HG03103 (cell line): Measurements from ENCODE around the gene EEF1E1.
"Not testable (repeated sequence)": the region's sequence is repeated elsewhere in the genome, so short reads cannot be mapped to it uniquely, and the experiment has no call there.

ENCODE experiments used
- ATAC-seq: cut with Tn5 transposase; IDR thresholded peaks from one replicate; pipeline ENCODE4 v1.9.1; 2021; ENCODE audit warnings: low read depth; ENCODE audit not compliant: unreplicated experiment

EEF1E1 gene

DNA sequence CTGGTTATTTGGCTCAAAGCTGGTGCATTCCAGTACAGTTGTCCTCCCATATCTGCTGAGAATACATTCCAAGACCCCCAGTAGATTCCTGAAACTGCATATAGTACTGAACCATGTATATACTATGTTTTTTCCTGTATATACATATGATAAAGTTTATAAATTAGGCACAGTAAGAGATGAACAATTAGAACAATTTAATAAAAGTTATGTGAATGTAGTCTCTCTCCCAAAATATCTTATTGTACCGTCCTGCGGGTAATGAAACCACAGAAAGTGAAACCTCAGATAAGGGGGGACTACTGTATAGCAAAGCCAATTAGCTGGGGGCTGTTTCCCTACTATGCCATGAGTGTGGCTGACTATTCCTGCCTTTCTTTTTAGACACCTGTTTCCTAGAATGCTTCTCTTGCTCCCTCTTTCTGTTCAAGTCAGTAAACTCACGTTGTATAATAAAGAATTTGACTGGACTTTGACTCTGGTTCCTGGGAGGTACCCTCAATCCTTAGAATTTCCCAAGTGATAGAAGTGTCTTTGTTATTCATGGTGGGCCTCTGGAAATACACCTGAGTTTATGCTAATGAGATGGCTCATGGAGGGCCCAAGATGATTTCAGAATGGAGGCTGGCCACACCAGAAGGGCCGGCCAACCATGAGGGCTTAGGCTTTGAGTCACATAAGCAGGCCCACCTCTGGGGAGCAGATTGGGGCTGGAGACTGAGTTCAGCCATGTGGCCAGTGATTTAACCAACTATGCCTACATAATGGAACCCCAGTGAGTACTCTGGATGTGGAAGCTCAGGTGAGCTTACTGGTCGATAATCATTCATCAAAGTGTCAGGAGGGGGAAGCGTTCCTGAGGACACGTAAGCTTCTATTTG, 37.5 kb downstream of the EEF1E1 start:
- ATAC-seq, result no peak

DNA sequence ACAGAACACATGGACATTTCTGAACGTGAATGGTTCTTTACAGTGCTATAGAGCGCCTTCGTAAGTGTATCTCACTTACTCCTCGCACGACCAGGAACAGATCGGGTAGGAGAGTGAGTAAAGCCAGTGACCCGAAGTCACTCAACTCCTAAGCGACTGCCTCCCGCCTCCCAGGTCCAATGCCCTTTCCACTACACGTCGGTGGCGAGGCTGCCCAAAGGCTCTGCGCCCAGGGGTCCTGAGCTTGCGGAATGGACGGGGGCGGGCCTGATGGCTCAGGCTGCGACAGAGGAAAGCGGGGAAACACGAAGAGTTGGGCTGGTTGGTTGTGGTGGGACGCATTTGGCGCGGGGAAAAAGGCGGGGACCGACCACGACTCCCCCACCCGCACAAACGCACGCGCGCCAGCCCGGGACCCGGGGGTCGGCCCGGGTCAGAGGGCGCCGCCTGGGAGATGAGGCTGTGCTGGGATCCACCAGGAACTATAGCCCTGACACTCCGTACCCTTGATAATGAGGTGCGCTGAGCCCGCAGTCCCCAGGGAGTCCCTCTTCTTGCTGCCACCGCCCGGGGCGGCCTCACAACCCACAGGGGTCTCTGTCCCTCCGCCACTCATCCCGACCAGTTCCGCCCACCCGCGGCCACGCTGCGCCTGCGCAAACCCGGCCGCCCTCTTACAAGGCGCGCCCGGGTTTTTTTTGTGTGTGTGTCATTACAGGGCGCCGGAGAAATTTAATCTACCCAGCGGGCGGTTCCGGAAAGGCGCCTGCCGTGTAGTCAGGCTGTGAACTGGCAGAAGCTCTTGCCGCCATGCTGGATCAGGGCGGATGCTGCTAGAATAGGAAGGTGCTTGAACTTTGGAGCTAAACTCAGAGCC, 38.3 kb downstream of the EEF1E1 start, which contains the start of gene BLOC1S5:
Gene BLOC1S5 (minus strand): TSS at position 629 of the 877 bp plus-strand sequence. CDS start 13 bp downstream, at position 616.
- peak; percentile 86 for ATAC-seq

DNA sequence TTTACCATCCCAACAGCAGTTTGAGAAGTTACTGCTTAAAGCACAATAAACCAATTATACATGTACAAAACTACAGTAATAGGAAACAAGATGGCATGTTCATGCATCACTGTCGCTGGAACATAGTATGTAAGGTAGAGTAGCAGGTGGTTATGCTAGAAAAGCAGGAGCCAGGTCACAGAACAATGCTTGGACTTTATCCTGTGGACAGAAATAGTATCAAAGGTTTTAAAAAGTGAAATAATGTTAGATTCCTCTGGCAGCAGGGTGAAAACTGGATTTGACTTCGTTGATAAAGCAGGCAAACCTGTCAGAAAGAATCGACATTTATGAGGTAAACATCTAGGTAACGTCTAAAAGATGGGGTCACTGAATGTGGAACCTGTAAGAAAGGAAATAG, 40.6 kb downstream of the EEF1E1 start:
- no peak for ATAC-seq

DNA sequence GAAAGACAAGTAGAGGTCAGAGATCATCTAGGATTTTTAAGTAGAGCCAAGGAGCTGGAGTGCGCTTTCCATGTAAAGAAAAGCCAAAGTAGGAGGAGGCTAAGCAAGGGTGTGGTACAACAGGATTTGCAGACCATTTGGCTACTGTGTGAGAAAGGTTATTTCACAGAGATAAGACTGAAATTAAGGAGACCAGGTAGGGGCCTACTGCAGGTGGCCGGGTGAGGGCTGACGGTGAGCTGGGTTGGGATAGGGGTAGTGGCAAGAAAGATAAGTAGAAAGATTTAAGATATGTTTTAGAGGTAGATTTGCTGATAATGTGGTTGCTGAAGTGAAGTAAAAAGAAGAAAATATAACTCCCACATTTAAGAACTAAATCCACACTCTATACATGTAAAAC, 42.0 kb downstream of the EEF1E1 start:
- ATAC-seq, result no peak

DNA sequence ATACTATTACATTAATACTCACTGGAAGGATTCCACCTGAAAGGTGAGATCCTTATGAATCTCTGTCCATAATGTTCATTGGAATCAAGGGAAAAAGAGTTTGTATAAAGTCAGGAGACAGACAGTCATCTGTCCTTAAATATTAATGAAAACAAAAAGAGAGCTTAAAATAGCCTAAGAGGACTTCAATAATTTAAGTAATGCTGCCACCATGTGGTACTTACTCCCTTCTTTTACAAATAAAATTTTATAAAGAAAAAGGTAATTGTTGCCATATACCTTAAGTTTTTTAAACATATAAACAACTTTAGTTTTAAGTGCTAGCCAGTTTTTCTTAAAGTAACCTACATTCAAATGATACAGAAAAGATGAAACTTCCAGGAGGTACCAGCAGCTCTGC, 43.2 kb downstream of the EEF1E1 start:
- ATAC-seq, result no peak

DNA sequence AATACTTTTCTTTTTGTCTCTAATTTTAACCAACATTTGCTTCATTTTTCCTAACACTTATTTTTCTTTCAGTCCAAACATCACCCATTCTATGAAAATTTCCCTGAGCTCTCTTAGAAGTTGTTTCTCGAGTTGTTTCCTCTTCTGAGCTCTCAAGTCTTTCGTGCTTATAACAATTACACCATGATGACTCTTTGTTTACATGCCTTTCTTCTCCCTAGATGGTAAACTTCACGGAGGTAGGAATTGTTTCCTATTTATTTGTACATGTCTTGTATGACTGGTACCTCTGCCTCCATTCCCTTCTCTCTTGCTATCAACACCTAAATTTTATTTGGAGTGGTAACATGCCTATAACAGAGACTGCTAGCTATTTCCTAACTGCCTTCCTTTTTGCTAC, 44.6 kb downstream of the EEF1E1 start:
- ATAC-seq, result no peak

DNA sequence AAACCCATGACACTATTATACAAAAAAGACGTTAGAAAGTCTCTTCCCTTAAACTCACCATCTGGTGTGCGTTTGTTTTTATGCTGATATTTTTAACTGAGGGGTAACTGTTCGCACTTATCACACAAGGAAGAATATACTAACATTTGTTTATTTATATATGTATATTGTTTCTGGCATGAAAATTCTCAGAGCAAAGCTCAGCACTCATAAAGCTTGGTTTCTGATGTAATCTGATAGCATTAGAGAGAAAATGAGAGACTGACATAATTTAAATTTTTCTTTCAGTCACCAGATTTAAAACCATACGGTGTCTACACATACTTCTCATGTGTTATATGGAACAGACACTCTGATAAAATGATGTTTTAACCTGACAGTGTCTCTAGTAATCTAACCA, 45.1 kb downstream of the EEF1E1 start:
- no peak for ATAC-seq

DNA sequence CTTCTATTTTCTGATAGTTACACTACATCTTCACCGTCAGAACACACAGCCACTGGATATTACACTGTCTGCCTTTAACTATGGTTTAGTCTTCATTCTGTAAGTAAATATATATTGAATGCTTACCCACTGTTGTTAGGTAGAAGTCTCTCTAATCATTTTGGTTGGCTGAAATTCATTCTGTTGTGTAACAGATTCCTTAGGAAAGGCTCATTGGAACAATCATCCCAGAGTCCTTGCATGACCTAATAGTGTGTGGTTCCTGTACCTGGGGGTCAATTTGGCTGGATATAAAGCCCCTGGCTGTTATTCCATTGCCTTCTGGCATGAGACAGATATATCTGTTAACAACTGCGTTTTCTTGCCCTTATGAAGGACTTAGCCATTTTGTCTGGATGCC, 48.1 kb downstream of the EEF1E1 start:
- ATAC-seq, result no peak

DNA sequence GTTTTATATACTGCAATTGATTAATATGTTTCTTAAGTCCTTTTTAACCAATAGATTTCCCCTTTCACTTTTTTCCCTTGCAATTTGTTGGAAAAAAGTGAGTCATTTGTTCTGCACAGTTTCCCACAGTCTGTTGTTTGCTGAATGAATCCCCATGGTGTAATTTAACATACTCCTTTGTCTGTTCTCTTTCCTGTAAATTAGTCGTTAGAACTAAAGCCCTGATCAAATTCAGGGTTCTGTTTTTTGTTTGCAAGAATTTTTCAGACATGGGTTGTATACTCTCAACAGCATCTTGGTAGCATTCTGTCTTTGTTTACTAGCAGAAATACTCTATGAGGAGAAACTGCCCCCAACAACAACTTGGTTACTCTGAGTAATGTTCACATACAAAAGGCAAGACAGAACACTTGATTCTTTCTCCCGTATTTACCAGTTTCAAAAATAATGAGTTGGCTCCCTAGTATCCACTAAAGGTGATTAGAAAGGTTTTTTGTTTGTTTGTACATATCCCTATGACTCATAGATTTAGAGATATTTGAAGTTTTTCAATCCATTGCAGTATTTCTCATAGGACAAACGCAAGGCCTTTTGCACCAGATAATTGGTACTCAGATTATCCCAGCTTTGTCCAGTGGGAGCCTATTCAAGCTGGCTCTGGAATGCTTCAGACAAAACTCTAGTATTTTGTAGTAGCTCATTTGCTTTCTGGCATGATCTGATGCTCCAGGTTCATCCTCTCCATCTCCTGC, 54.6 kb downstream of the EEF1E1 start:
- no peak for ATAC-seq

DNA sequence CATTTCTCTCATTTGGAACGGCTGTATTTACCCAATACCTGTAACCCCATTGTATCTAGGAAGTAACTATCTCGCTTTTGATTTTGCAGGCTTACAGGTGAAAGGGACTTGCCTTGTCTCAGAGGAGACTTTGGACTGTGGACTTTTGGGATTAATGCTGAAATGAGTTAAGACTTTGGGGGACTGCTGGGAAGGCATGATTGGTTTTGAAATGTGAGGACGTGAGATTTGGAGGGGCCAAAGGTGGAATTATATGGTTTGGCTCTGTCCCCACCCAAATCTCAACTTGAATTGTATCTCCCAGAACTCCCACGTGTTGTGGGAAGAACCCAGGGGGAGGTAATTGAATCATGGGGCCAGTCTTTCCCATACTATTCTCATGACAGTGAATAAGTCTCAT, 56.6 kb downstream of the EEF1E1 start:
- ATAC-seq, result not testable (repeated sequence)

DNA sequence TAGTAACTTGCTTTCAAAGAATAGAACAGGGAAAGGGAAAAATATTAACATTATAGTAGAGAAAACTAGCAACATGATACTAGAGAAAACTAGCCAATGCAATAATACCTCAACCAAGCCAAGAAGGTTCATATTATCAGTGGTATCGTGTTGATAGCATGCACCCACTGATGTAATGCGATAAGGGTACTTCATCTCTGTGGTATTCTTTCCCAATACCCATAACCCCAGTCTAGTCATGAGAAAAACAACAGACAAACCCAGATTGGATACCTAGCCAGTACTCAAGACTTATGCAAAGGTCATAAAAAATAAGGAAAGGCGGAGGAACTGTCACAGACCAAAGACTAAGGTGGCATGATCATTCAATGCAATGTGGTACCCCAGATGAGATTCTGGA, 59.1 kb downstream of the EEF1E1 start:
- ATAC-seq, result no peak

DNA sequence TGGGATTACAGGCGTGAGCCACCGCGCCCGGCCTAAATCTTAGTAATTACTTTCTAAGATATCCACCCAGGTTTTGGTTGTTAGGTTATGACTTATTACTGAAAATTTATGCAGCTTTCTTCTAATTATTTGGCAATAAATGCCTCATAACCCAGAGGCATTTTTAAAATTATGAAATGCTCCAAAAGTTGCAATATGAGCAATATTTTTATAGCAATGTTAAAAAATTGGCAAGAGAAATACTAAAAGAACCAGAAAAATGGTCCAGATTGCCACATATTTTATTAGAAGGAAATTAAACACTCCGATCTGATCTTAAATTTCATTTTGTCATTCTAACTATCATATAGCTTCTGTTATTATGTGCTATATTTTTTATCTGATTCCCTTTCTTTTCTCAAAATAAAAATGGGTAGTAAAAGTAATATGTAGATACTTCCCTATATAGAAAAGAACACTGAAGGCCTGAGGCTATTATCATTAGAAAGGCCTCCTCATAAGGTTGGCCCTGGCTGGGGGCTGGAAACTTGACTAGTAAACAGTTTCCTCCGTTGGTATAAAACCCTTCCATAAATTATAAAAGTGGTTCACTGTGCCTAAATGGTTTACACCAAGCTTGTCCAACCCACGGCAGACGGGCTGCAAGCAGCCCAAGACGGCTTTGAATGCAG, 60.3 kb downstream of the EEF1E1 start:
- no peak for ATAC-seq

DNA sequence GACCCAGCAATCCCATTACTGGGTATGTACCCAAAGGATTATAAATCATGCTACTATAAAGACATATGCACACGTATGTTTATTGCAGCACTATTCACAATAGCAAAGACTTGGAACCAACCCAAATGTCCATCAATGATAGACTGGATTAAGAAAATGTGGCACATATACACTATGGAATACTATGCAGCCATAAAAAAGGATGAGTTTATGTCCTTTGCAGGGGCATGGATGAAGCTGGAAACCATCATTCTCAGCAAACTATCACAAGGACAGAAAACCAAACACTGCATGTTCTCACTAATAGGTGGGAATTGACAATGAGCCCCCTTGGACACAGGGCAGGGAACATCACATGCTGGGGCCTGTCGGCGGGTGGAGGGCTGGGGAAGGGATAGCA, 68.2 kb downstream of the EEF1E1 start:
- not testable (repeated sequence) for ATAC-seq

DNA sequence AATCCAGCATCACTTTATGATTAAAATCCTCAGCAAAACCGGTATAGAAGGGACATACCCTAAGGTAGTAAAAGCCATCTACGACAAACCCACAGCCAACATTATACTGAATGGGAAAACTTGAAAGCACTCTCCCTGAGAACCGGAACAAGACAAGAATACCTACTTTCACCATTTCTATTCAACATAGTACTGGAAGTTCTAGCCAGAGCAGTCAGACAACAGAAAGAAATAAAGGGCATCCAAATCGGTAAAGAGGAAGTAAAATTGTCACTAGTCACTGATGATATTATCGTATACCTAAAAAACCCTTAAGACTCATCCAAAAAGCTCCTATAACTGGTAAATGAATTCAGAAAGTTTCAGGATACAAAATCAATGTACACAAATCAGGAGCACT, 71.4 kb downstream of the EEF1E1 start:
- no peak for ATAC-seq
